ENCODE data around the gene OGA. TPM values are rescaled to one million over a fixed set of nuclear protein-coding genes. Genes with fewer than 3 reads are reported as not detected.
"Not testable (repeated sequence)": the region's sequence is repeated elsewhere in the genome, so short reads cannot be mapped to it uniquely, and the experiment has no call there.

Gene OGA
- total and polyA plus RNA-seq, 10 donors, result 65.7 to 234 (median 162) TPM

DNA sequence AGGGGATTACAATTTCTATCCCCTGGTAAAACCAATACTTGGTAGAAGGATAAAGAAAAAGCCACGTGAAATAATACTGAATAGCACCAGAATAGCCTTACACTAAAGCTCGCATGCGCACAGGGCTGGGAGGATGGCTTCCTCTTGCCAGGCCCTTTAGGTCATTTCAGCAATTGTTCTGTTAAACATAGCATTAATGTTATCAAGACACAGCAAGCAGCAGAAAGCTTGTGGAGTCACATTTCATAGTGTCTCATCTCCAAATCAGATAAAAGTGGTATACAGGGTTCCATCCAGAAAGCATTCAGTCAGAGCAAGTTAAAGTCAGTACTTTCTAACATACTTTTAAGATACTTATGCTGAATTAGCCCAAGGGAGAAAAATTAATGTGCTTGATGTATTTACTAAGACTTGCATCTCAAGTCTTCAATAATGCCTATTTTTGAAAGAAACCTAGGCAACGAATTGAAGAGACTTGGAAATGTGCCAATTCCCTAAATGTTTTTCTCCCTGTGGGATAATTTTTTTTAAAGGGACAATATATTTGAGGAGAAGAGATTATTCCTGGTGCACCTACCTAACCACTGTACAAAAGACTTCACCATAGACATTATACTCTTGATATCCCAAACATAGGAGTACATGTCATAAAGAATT lies 20.7 kb downstream of the OGA start:
- Histone ChIP-seq H3K9me3 (no peaks in the 10 kb centered on the region), H3K4me1 (peaks cover 0 to 62% (median 5%) of the 10 kb centered on the region in 6 donors), H3K4me3 (no peak overlapping the region), H3K27me3 (replicated peaks in 1 of 7) (no peaks in the 10 kb centered on the region), H3K36me3 (peaks cover 5 to 100% (median 97%) of the 10 kb centered on the region in 6 donors), H3K27ac (no peak overlapping the region)
- intact Hi-C loops (cut with DNase I; ENCODE audit: low total_unique reads), result no loop called here
- no peak for TF ChIP-seq POLR2AphosphoS5 (IDR thresholded peaks at IDR 0.05)
- DNase-seq, result no peak
- WGBS, 5 donors, result 79 to 86% (median 82%) methylated on average over 4 of the region's 4 CpGs

DNA sequence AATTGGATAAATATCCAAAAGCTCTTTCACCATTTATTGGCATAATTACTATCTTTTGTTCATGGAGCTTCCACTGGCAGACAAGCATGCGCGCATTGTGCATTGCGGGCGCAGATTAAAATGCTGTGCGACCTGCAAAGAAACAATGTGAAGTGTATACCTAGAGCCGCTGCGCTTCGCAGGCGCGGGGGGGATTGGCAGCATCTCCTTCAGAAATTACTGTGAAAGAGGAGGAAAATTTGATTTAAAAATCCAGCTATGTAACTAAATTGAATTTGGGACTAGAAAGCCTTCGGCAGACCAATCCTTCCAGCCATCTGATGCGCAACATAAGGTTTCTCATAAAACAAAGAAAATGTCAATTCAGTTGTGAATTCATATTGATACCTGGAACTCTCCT lies 24.7 kb downstream of the OGA start:
- no peak for DNase-seq
- intact Hi-C loops (cut with DNase I; ENCODE audit: low total_unique reads), result no loop called here
- H3K36me3 ChIP-seq, result peaks cover 8 to 100% (median 97%) of the 10 kb centered on the region in 6 donors
- H3K27ac ChIP-seq, result no peak overlapping the region
- H3K4me1 ChIP-seq, result peaks cover 0 to 28% (median 3%) of the 10 kb centered on the region in 6 donors
- no peak overlapping the region for H3K4me3 ChIP-seq
- 96 to 99% (median 98%) methylated on average over 12 of the region's 12 CpGs for WGBS, 5 donors
- no peaks in the 10 kb centered on the region for H3K27me3 ChIP-seq (replicated peaks in 1 of 7)
- no peaks in the 10 kb centered on the region for H3K9me3 ChIP-seq
- TF ChIP-seq POLR2AphosphoS5 (IDR thresholded peaks at IDR 0.05), result peak in 1 of 3 donors; percentile 9
- TF ChIP-seq POLR2A (IDR thresholded peaks at IDR 0.05), result no peak

DNA sequence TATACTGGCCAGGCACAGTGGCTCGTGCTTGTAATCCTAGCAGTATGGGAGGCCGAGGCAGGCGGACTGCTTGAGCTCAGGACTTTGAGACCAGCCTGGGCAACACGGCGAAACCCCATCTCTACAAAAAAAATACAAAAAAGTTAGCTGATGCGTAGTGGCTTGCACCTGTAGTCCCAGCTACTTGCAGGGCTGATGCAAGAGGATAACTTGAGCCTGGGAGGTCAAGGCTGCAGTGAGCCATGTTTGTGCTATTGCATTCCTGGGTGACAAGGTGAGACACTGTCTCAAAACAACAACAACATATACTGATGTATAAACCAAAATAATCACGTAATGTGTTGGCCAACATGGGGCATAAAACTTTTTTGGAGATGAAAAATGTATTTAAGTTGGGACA lies 28.6 kb downstream of the OGA start:
- no peaks in the 10 kb centered on the region for H3K9me3 ChIP-seq
- WGBS, 5 donors, result 94 to 96% (median 95%) methylated on average over 7 of the region's 7 CpGs
- H3K4me1 ChIP-seq, result peaks cover 0 to 20% (median 3%) of the 10 kb centered on the region in 6 donors
- no peak overlapping the region for H3K27ac ChIP-seq
- H3K36me3 ChIP-seq, result peaks cover 8 to 100% (median 96%) of the 10 kb centered on the region in 6 donors
- TF ChIP-seq POLR2A (IDR thresholded peaks at IDR 0.05) (no peak), POLR2AphosphoS5 (IDR thresholded peaks at IDR 0.05) (peak in 1 of 3 donors; percentile 27), CTCF (IDR thresholded peaks at IDR 0.05 in 8 of 11, conservative IDR thresholded peaks at IDR 0.05 in 3 of 11) (no peak)
- DNase-seq, result no peak
- no peak overlapping the region for H3K4me3 ChIP-seq
- no peaks in the 10 kb centered on the region for H3K27me3 ChIP-seq (replicated peaks in 1 of 7)
- intact Hi-C loops (cut with DNase I; ENCODE audit: low total_unique reads), result loop anchor here (10.0 kb wide), 1 partner anchor 185 kb away; no protein-coding TSS in a partner anchor

GRCh38 chr10:101789231-101789630 lies 29.0 kb downstream of the OGA start:
- H3K9me3 ChIP-seq; H3K27ac ChIP-seq; H3K27me3 ChIP-seq (replicated peaks in 1 of 7); H3K4me3 ChIP-seq; DNase-seq: not testable (repeated sequence)
- intact Hi-C loops (cut with DNase I; ENCODE audit: low total_unique reads), result loop anchor here (10.0 kb wide), 1 partner anchor 184 kb away; no protein-coding TSS in a partner anchor
- 90 to 93% (median 91%) methylated on average over 9 of the region's 9 CpGs for WGBS, 5 donors
- Histone ChIP-seq H3K4me1 (peaks cover 0 to 25% (median 7%) of the 10 kb centered on the region in 6 donors), H3K36me3 (peaks cover 8 to 100% (median 92%) of the 10 kb centered on the region in 6 donors)

GRCh38 chr10:101785801-101786200 lies 32.4 kb downstream of the OGA start:
- Histone ChIP-seq H3K27me3 (replicated peaks in 1 of 7) (no peaks in the 10 kb centered on the region), H3K4me1 (peaks cover 6 to 58% (median 41%) of the 10 kb centered on the region in 6 donors), H3K4me3 (no peak overlapping the region), H3K9me3 (no peaks in the 10 kb centered on the region), H3K27ac (no peak overlapping the region), H3K36me3 (peaks cover 2 to 71% (median 59%) of the 10 kb centered on the region in 6 donors)
- no peak for DNase-seq
- peak in 1 of 3 donors; percentile 35 for TF ChIP-seq POLR2AphosphoS5 (IDR thresholded peaks at IDR 0.05)
- TF ChIP-seq POLR2A (IDR thresholded peaks at IDR 0.05), result no peak
- no peak for TF ChIP-seq CTCF (IDR thresholded peaks at IDR 0.05 in 8 of 11, conservative IDR thresholded peaks at IDR 0.05 in 3 of 11)
- intact Hi-C loops (cut with DNase I; ENCODE audit: low total_unique reads), result loop anchor here (10.0 kb wide), 1 partner anchor 181 kb away; no protein-coding TSS in a partner anchor
- WGBS, 5 donors, result 86 to 93% (median 90%) methylated on average over 2 of the region's 2 CpGs
